IPS-11a (cell line): ENCODE results near the gene LRP1.

Experiments used
- H3K4me3 ChIP-seq: one replicate; pipeline ENCODE4 v1.5.1; 2013; ENCODE audit warnings: low read depth, low read length, control low read depth

Gene LRP1

GRCh38 chr12:57219993-57220754 is 91.9 kb downstream of the LRP1 start:
- no peak overlapping the region for H3K4me3 ChIP-seq

GRCh38 chr12:57220770-57221168 is 92.5 kb downstream of the LRP1 start:
- H3K4me3 ChIP-seq: no peak overlapping the region

- H3K4me3 ChIP-seq: no peak overlapping the region
These were observed 93.1 kb downstream of the LRP1 start for GRCh38 chr12:57221169-57221917.

GRCh38 chr12:57222286-57223190 is 94.3 kb downstream of the LRP1 start:
- H3K4me3 ChIP-seq: no peak overlapping the region

GRCh38 chr12:57223191-57224165 is 95.2 kb downstream of the LRP1 start:
- H3K4me3 ChIP-seq: no peak overlapping the region

GRCh38 chr12:57224278-57224972 is 96.1 kb downstream of the LRP1 start:
- no peak overlapping the region for H3K4me3 ChIP-seq

- H3K4me3 ChIP-seq: no peak overlapping the region
These were observed 96.8 kb downstream of the LRP1 start for GRCh38 chr12:57224973-57225679.

- H3K4me3 ChIP-seq: no peak overlapping the region
These were observed 97.5 kb downstream of the LRP1 start for GRCh38 chr12:57225680-57226210.

GRCh38 chr12:57226588-57227314 is 98.5 kb downstream of the LRP1 start:
- peak overlapping the region; percentile 25 for H3K4me3 ChIP-seq

GRCh38 chr12:57227315-57228115 is 99.2 kb downstream of the LRP1 start:
- no peak overlapping the region for H3K4me3 ChIP-seq

- H3K4me3 ChIP-seq: peak overlapping the region; percentile 98
These were observed 100.9 kb downstream of the LRP1 start for GRCh38 chr12:57229046-57229633.

- peak within 1 kb of the TSS; percentile 98 for H3K4me3 ChIP-seq
These were observed 101.5 kb downstream of the LRP1 start, which contains the start of gene SHMT2 for GRCh38 chr12:57229634-57230380. SHMT2 (plus strand) TSS chr12:57229711; CDS start chr12:57229779, 68 bp downstream.

GRCh38 chr12:57230381-57231155 is 102.3 kb downstream of the LRP1 start:
- peak overlapping the region; percentile 98 for H3K4me3 ChIP-seq

GRCh38 chr12:57231276-57232021 is 103.2 kb downstream of the LRP1 start:
- no peak overlapping the region for H3K4me3 ChIP-seq
